GM21529 (cell line): Measurements from ENCODE around the gene DCST1.
"Not testable (repeated sequence)": the region's sequence is repeated elsewhere in the genome, so short reads cannot be mapped to it uniquely, and the experiment has no call there.

Source experiments
- ATAC-seq: cut with Tn5 transposase; IDR thresholded peaks from one replicate; pipeline ENCODE4 v1.9.1; 2021; ENCODE audit not compliant: unreplicated experiment

Gene DCST1

DNA sequence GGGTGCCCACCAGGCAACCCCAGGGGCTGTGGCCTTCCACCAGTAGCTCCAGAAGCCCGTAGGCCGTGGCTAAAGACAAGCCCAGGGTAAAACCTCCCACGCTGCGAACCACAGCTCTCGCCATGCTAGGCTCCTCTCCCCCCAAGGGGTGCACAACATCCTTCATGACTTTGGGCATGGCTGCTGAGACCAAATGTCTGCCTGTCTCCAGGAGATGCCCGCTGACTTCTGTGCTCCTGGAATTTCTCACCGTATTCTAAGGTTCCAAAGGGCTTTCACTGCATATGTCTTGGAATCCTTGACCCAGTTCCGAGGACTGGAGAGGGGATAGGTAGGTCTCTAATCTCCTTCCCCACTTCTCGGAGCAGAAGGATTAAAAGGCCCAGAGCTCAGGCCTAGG lies at the start of gene DCST1, which contains the start of gene DCST2:
Gene DCST1 (plus strand): TSS at position 301 of the 400 bp plus-strand sequence. CDS start 213 bp downstream, outside the sequence.
Gene DCST2 (minus strand): TSS at position 258 of the 400 bp plus-strand sequence. CDS start 80 bp downstream, at position 178.
- ATAC-seq: no peak

DNA sequence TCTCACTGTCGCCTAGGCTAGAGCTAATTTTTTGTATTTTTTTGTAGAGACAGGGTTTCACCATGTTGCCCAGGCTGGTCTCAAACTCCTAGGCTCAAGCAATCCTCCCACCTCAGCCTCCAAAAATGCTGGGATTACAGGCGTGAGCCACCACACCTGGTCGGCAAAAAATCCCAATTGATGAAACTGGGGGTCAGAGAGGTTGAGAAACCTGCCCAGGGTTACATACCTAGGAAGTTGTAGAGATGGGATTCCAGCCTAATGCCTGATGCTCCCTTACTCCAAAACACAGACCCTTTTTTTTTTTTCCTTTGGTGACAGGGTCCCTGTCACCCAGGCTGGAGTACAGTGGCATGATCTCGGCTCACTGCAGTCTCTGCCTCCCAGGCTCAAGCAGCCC lies 46.9 kb upstream of the DCST1 start:
- ATAC-seq: not testable (repeated sequence)

- ATAC-seq: no peak
Measured at GRCh38 chr1:154987326-154987725, 46.3 kb upstream of the DCST1 start.

DNA sequence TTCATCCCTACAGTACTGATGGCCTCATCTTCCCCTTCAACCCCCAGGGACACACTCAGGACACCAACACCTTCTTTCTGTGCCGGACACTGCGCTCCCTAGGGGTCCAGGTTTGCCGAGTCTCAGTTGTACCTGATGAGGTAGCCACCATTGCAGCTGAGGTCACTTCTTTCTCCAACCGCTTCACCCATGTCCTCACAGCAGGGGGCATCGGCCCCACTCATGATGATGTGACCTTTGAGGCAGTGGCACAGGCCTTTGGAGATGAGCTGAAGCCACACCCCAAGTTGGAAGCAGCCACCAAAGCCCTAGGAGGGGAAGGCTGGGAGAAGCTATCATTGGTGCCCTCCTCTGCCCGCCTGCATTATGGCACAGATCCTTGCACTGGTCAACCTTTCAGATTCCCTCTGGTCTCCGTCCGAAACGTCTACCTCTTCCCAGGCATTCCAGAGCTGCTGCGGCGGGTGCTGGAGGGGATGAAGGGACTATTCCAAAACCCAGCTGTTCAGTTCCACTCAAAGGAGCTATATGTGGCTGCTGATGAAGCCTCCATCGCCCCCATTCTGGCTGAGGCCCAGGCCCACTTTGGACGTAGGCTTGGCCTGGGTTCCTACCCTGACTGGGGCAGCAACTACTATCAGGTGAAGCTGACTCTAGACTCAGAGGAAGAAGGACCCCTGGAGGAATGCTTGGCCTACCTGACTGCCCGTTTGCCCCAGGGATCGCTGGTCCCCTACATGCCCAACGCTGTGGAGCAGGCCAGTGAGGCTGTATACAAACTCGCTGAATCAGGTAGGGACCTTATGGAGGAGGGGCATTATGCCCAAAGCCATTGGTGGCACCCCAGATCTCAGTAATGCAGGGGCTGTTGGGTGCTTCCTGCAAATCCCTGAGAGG lies 45.3 kb upstream of the DCST1 start:
- no peak for ATAC-seq

- ATAC-seq: no peak
Measured at GRCh38 chr1:154989195-154989860, 44.3 kb upstream of the DCST1 start.

GRCh38 chr1:154990276-154990675 lies 43.3 kb upstream of the DCST1 start:
- ATAC-seq: no peak

DNA sequence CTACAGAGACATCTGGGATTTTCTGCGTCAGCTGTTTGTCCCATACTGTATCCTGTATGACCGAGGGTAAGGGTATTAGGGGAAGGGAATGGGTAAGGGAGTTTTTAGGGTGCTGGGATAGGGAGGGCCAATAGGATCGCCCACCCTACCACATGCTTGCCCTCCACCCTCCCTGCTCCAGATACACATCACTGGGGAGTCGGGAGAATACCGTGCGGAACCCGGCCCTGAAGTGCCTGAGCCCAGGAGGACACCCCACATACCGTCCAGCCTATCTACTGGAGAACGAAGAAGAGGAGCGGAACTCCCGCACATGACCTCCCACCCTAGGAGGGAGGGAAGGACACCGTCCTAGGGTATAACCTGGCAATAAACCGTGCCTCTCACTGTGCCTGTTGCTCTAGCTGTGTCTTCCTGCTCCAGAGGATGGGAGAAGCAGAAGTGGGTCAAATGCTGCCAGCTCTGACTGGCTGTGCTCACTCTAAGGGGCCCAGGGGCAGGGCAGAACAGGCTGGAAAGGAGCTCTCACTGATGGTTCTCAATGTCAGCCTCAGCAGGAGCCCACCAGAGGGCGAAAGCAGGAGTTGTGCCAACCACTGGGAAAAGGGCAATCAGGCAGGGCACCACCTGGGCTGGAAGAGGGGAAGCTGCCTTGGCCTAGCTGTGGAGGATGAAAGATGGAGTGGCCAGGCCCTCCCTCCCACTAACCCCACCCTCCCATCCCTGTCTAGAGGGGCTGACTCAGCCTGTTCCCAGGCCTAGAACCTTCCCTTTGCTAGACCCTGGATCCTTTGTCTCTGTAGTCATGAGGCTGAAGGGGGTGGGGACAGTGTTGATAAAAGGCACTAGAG lies 40.7 kb upstream of the DCST1 start:
- no peak for ATAC-seq

DNA sequence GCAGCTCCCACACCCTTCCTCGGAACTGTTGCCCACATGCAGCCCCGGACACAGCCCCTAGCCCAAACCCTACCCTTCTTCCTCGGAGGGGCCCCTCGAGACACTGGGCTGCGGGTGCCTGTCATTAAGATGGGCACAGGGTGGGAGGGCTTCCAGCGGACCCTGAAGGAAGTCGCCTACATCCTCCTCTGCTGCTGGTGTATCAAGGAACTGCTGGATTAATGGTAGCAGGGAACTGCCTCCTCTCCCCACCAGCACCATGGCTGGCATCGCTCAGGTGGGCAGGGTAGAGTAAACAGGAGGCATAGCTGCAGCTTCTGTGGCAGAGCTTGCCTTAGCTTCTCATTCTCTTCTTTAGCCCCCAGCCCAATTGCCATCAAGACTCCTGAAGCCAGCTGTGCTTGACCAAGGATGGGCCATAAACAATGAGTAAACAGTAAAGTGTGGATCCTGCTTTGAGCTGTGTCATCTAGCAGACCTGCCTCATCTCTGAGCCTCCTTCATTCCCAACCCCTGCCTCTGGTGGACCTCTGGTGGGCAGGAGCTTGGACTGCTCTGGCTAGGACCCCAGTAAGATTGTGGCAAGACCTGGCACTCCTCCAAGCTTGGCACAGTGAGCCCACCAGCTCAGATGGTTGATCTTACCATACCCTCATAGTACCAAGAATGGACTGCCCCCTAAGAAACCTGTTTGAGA lies 39.9 kb upstream of the DCST1 start, which contains the start of gene LENEP:
Gene LENEP (plus strand): TSS at position 15 of the 697 bp plus-strand sequence. CDS start 22 bp downstream, at position 37.
- no peak for ATAC-seq

DNA sequence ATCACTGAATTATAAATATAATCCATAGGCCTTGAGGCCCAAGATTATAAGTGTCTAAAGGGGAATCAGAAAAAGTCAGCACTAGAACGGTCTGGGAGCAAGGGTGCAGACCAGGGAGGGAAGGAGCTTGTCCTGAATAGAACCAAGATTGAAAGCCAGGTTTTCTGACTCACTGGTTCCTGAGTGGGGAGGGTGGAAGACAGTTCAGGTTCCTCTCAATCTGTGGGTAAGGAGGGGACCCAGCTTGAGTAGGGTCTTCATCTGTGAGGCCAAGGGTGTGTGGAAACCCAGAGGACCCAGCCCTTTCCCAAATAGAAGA lies 39.4 kb upstream of the DCST1 start:
- ATAC-seq: no peak

DNA sequence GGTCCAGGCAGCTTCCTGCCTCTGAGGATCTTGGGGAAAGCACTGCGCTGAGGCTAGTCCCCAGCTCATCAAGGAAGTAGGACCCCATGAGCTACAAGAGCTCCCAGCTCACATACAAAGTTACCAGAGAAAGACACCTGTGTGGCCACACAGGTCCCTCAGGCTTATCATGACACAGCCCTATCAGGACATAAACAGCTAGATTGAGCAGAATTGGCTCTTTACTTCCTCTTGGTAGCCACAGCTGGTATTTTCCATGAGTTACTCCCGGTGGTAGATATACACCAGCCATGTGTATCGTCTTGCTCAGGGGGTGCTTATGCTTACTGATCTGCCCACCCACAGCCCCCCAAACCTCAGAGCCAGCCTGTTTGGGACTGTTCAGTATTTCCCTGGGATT lies 39.0 kb upstream of the DCST1 start:
- ATAC-seq: no peak

- not testable (repeated sequence) for ATAC-seq
Measured at GRCh38 chr1:154995301-154995983, 38.2 kb upstream of the DCST1 start.

DNA sequence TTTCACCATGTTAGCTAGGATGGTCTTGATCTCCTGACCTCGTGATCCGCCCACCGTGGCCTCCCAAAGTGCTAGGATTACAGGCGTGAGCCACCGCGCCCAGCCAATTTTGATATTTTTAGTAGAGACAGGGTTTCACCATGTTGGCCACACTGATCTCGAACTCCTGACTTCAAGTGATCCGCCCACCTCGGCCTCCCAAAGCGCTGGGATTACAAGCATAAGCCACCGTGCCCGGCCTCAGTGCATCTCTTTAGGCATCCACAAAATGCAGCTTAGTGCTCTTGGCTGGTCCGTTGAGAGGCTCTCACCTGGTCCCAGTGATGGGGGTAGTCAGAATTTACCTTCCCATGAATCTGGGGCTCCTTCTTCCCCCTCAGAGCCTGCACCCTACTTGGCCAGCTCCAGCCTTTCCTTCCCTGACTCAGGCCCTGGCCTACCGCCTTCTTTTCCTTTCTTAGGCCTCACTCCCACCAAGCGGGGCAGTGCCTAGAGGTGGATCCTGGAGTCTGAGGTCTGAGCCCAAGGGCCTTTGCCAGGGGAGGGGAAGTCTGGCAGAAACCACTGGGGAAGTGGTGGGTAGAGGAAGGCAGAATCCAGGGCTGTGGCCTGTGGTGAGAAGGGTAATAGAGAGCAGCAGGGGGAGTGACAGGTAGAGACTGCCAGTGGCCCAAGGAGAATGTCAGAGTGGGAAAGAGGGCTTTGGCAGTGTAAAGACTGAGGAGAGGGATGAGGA lies 36.5 kb upstream of the DCST1 start:
- ATAC-seq: no peak

DNA sequence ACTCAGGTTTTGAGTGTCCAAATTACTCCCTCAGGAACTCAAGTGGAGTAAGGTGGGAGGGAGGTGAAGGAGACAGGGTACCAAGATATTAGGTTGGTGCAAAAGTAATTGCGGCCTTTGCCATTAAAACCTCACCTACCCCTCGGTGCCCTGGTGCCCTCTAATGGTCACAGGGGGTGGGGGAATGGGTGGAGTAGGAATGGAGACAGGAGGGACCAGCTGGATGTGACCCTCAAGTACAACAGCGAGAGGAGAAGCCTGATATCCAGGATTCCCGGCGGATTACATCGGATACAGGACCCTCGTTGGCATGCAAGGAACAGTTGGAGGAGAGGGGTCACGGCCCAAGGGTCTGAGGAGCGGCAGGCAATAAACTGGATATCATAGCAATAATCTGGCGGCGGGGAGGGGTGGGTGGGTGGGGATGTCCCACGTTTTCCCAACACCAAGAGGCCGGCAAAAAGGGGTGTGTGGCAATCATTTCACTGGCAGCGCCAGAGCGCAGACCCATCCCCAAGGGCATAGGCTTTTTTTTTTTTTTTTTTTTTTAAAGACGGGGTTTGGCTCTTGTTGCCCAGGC lies 35.3 kb upstream of the DCST1 start:
- no peak for ATAC-seq

DNA sequence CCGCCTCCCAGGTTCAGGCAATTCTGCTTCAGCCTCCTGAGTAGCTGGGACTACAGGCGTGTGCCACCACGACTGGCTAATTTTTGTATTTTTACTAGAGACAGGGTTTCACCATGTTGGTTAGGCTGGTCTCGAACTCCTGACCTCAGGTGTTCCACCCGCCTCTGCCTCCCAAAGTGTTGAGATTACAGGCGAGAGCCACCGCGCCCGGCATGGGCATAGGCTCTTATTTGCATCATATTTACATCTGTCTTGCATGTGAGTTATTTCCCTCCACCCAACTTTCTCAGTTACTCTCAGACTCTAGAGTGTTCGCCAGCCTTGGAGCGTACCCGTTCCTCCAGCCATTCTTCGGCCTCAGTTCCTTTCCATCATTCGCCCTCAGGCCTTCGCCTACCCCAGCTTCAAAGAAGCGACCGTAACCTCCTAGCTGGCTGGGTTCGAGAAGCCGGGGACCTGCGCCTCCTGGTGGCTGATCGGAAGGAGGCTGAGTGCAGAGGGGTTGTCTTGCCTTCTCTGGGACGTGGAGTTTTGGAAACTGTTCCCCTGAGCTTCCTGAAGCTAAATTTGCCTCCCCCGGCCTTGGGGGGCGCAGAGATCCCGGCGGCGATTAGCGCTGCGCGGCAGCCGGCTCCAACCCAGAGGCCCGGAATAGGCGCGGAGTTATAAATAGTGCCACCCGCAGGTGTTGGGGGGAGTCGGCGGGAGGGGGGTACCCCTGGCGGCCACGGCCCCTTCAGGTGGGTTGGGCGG lies 34.6 kb upstream of the DCST1 start:
- ATAC-seq: no peak

- ATAC-seq: no peak
Measured at GRCh38 chr1:154999571-155000410, 33.8 kb upstream of the DCST1 start.

- ATAC-seq: no peak
Measured at GRCh38 chr1:155000411-155000725, 33.3 kb upstream of the DCST1 start.

- ATAC-seq: peak; percentile 36
Measured at GRCh38 chr1:155000726-155001424, 32.7 kb upstream of the DCST1 start.
